ENCODE measurements around the gene CANX.

Gene CANX

GRCh38 chr5:179759581-179760551 is 61.1 kb downstream of the CANX start:
- DNase-seq: peak; percentile 16 to 45

- DNase-seq: peak; percentile 27 to 54
These were observed 63.5 kb downstream of the CANX start for GRCh38 chr5:179762079-179762780.

- DNase-seq: no peak
These were observed 64.0 kb downstream of the CANX start for GRCh38 chr5:179762781-179763176.

- peak; percentile 64 to 69 for DNase-seq
These were observed 64.6 kb downstream of the CANX start for GRCh38 chr5:179763215-179763945.

GRCh38 chr5:179764056-179764455 is 65.3 kb downstream of the CANX start:
- DNase-seq: no peak

GRCh38 chr5:179765400-179765799 is 66.6 kb downstream of the CANX start:
- no peak for DNase-seq

- no peak for DNase-seq
These were observed 67.4 kb downstream of the CANX start for GRCh38 chr5:179766021-179766725.

- no peak for DNase-seq
These were observed 68.1 kb downstream of the CANX start for GRCh38 chr5:179766726-179767455.

GRCh38 chr5:179767496-179768100 is 68.8 kb downstream of the CANX start:
- no peak for DNase-seq

GRCh38 chr5:179768326-179769085 is 69.7 kb downstream of the CANX start:
- no peak for DNase-seq

GRCh38 chr5:179769271-179769670 is 70.5 kb downstream of the CANX start:
- DNase-seq: no peak

GRCh38 chr5:179769796-179770195 is 71.0 kb downstream of the CANX start:
- no peak for DNase-seq

GRCh38 chr5:179771311-179771895 is 72.6 kb downstream of the CANX start:
- DNase-seq: no peak

- DNase-seq: no peak
These were observed 73.6 kb downstream of the CANX start for GRCh38 chr5:179772351-179772750.

- no peak for DNase-seq
These were observed 74.9 kb downstream of the CANX start for GRCh38 chr5:179773686-179774040.

GRCh38 chr5:179774442-179774841 is 75.7 kb downstream of the CANX start:
- DNase-seq: no peak

GRCh38 chr5:179776411-179776938 is 77.7 kb downstream of the CANX start:
- no peak for DNase-seq

GRCh38 chr5:179777456-179777855 is 78.7 kb downstream of the CANX start:
- no peak for DNase-seq

GRCh38 chr5:179777909-179778308 is 79.1 kb downstream of the CANX start:
- DNase-seq: no peak

GRCh38 chr5:179778591-179778990 is 79.8 kb downstream of the CANX start:
- DNase-seq: no peak

Data from SHP77 (cell line).